C1 segment of cervical spinal cord (tissue), 14 donors: ENCODE data around the gene DOCK2.
"Not testable (repeated sequence)": the region's sequence is repeated elsewhere in the genome, so short reads cannot be mapped to it uniquely, and the experiment has no call there.

ENCODE experiments used
- DNase-seq, 14 donors: peaks; one replicate each; lab custom pipeline; 2025; lab: John Stamatoyannopoulos, UW

Gene DOCK2

DNA sequence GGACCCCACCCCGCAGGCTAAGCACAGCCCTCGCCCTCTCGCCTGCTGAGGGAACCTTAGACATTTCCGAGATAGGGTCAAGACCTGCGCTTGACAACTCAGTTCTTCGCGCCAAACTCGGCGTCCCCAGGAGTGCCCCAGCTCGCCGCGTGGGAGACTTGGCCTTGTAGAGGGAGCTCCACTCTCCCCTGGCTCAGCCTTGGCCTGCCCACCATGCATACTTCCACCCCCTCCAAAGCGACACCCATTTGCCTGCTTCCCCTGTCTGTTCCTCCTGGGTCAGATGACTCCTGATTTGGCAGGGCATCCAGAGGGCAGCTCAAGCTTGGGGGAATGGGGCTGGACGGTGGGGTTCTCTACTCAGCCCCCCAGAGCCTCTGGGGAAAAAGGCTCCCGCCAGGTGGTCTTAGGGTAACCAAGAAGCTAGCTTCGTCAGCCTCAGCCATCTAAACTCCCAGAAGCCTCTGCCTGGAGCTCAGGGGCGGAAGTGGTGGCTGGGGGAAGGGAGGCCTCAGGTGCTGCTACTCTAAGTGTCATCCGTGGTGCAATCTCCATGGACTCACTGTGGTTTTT lies 560 bp downstream of the DOCK2 start:
- DNase-seq = peak in 2 of 14 donors; percentile 16 to 31

DNA sequence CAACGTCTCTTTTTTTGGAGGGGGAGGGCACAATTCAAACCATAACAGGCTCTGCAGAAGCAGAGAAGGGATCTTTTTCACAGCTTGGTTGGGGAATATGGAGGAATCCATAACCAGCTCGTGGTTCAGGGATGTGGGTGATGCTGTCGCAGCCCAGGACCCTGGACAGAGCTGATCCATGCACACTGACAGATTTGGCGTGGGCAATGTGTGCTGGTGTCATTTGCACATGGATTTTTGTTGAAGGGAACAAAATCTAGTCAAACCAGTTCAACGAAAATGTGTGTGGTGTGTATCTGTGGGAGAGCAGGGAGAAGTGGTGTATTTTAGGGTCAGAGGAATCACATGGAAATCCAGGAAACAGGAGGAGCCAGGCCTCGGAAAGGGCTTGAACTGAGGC lies 4.2 kb downstream of the DOCK2 start:
- no peak for DNase-seq

GRCh38 chr5:169646856-169647255 lies 9.8 kb downstream of the DOCK2 start:
- no peak for DNase-seq

DNA sequence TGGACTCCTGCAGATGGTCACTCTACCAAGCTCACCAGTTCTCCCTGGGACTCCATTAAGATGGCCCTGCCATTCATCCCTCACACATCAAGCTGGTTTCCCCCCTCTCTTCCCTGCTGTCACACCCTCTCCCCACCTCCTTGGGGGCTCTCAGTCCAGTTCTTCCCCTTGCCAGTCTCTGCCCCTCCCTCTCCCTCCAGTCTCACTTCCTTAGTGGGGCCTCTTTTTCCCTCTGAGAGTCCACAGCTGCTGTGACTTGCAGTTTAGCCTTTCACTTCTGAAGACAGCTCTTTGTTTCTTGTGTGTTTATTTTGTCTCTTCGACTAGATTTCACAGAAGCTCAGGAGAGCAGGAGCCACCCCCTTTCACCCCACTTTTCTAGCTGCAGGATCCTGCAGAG lies 10.5 kb downstream of the DOCK2 start:
- DNase-seq = peak in 3 of 14 donors; percentile 6 to 16 (median 11)

DNA sequence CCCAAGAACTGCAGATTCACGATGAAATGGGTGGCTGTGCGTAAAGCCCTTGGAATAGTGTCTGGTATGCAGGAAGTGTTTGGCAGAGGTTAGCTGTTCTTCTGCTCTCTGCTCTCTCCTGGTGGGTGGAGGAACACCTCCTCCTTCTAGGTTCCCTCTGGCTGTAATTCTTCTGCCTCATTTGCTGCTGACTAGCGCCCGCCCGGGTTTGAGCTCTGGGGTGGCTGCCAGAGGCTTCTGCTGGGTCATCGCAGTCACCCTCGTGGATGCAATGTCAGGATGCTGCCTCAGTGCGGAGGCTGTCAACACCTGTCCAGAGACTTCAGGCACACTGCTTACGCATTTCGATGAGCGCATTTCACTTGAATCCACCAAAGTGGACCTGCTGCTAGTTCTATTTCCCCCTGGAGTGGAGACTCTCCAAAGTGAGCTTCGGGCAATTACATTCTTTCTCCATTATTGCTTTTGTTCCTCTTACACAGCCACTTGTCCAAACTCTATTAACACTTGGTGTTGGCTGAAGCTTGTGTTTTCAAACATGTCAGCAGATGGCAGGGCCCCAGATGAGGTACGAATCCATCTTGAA lies 11.7 kb downstream of the DOCK2 start:
- DNase-seq = no peak

- DNase-seq = no peak
Observed at GRCh38 chr5:169649486-169649885, 12.4 kb downstream of the DOCK2 start.

DNA sequence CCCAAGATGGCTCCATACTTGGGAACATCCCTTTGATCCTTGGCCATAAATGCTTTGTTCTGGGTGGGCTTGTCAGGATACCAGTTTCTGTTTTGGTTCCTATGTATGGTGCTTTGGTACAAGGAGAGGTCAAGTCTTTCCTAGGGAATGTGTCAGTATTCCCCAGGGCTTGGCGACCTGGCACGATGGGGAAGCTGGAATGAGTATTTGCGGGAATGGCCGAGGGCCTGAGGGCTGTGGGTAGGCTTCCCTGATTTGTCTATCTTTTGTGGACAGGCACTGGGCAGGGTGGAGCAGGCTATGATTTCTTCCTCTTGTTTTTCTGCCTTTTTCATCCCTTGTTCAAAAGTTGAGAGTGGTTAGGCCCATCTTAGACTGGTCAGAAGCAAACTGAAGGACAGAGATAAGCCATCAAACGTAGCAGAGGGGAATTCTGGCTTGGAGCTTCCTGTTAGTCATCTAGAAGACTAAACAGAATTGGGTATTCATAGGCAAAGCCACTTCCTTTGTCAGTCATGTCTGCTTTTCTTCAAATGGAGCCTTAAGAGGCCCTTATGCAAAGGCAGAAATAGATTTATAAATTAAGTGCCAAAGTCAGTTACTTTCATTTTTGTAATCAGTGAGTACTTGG lies 13.7 kb downstream of the DOCK2 start:
- DNase-seq = no peak

GRCh38 chr5:169651526-169651925 lies 14.5 kb downstream of the DOCK2 start:
- DNase-seq = no peak

GRCh38 chr5:169652057-169652456 lies 15.0 kb downstream of the DOCK2 start:
- DNase-seq = peak in 3 of 14 donors; percentile 3 to 10 (median 3)

DNA sequence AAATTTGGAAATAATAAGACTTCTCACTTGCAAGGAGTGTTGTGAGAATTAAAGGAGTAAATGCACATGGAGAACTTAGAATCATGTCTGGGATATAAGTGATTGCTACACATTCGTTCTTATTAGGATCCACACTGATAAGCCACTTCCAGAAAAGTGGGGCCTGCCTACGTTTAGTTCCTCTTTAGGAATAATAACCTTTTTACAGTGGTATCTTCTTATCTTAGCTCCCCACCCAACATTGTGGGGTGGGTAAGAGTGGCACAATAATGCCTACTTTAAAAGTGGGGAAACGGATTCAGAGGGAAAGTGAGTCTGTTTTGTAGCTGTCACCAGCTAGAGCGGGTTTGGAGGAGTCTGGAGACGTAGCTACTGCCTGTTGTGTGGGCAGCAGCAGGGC lies 16.0 kb downstream of the DOCK2 start:
- DNase-seq = no peak

DNA sequence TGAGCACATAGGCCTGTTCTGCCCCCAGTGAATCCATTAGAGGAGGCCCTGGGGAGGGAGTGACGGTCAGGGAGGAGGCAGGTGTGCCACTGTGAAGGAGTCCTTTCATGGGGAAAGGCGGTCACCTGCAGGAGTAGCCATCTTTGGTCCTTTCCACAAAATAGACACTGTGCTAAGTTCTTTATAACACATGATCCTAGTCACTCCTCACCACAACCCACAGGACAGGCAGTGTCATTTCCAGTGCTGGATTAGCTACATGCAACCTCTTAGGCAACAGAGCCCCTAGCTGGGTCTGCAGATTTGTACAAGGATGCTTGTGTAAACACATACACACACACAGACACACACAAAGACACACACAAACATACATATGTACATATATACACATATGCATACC lies 18.3 kb downstream of the DOCK2 start:
- no peak for DNase-seq

DNA sequence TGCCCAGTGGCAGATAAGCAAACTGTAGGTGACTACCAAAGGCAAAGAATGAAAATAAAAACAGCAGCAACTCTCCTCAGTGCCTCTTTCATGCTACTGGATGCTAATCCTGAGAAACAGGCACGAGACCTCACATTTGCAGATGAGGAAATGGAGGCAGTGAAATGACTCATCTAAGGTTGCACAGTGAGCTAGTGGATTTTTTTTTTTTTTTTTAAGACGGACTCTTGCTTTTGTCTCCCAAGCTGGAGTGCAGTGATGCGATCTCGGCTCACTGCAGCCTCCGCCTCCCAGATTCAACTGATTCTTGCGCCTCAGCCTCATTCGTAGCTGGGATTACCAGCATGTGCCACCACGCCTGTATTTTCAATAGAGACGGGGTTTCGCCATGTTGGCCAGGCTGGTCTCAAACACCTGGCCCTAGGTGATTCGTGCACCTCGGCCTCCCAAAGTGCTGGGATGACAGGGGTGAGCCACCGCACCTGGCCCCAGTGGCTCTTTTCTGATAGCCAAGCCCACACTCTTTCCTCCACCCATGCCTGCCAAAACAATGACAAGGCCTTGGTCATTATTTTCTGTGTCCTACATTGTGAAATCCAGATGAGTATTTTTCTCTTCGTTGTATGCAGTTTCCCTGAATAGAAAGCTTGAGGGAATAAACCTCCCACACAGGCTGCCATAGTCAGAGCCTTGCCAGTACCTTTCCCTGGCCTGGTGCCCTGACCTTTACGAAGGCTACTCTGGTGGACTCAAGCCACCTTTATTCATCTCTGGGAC lies 19.2 kb downstream of the DOCK2 start:
- DNase-seq = no peak

- no peak for DNase-seq
Observed at GRCh38 chr5:169657127-169657526, 20.1 kb downstream of the DOCK2 start.

DNA sequence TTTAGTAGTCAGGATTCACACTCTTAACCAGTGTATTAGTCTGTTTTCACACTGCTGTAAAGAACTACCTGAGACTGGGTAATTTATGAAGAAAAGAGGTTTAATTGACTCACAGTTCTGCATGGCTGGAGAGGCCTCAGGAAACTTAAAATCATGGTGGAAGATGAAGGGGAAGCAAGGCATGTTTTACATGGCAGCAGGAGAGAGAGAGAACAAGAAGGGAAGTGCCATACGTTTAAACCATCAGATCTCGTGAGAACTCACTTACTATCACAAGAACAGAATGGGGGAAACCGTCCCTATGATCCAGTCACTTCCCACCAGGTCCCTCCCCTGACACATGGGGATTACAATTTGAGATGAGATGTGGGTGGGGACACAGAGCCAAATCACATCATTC lies 25.4 kb downstream of the DOCK2 start:
- DNase-seq = not testable (repeated sequence)

- DNase-seq = no peak
Observed at GRCh38 chr5:169663537-169663936, 26.5 kb downstream of the DOCK2 start.

DNA sequence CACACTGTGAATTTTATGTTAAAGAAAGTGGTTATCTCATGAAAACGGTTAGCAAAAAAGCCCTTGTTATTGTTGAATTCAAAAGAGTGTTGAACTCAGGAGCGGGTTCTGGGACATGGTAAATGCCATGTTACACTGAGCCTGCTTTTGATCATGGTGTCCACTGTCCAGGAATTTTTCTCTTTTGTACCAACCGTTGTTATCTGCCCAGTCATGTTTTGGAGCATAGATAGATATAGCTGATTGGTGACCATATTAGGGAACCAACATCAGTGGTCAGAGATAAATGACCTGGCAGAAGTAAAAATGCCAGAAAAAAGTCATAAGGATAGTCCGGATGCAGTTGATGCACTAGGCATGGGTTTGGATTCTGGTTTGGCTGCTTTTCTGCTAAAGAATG lies 29.3 kb downstream of the DOCK2 start:
- no peak for DNase-seq

DNA sequence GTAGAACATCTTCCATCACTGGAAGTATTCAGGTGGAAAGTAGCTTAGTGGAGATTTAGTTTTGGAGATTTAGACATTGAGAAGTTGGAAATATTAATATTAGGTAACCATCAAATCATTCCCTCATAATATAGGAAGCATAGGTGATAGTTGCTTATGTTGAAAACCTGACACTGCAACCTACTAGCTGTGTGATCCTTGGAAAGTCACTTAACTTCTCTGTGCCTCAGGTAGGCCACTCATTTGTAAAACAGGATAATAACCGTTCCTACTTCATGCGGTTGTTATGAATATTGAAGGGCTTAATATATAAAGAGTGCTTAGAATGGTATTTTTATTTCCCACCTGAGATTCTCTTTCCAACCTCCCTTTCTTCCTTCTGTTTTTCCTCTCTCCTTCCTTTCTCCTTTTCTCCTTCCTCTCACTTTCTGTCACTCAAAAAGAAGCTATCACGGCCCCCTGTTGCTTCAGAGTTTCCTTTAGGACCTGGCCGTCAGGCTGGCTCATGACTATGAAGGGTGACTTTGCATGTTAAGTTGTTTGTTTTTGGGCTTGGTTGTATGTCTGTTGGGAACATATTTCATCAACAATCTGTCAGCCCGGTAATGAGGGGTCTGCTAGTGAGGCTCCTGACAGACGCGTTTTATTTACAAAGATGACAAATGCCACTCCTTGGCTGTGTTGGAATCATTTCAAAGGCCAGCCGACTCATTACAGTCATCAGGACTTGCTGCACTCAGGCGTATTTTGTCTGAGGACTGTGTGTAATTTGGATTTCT lies 31.0 kb downstream of the DOCK2 start:
- DNase-seq = no peak

DNA sequence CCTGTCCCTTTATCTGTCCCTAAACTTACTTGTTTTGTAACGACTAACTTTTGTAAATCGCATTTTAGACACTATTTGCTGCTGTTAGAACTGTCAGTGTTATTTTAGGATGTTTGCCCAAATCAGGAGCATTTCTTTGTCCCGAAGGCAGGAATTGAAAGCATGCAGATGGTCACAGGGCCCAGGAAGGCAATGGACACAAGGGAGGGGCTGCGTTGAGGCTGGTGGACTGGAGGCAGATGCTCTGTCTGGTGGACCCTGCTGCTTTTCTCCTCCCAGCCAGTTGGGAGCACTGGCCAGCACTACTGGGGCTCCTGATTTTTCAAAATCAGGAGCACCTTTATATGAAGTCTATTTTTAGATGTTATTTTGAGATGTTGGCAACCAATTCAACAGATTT lies 31.7 kb downstream of the DOCK2 start:
- no peak for DNase-seq

GRCh38 chr5:169670769-169671525 lies 33.9 kb downstream of the DOCK2 start:
- no peak for DNase-seq

GRCh38 chr5:169682026-169682425 lies 45.0 kb downstream of the DOCK2 start:
- no peak for DNase-seq

DNA sequence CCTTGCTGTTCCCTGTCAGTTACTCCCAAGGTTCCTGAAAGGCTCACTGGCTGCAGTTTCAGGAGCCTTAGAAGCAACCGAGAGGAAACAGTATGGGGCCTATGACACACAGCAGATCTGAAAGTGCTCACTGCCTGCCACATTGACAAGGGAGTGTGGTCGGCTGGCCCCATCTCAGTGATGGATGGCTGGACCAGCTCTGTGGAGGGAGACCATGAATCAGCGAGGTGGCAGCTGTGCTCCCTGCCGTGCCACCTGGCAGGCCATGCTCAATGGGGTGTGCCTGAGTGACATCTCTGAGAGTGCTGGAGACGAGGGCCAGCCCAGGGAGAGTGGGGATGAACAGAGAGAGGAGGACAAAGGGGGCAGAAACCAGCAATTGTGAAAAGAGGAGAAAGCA lies 49.1 kb downstream of the DOCK2 start:
- DNase-seq = no peak
